ENCODE data around the gene PRRX2. TPM values are rescaled to one million over a fixed set of nuclear protein-coding genes. Genes with fewer than 3 reads are reported as not detected.

PRRX2 gene
- total and polyA plus RNA-seq, 12 donors: 0.21 to 3.0 (median 0.45) TPM

DNA sequence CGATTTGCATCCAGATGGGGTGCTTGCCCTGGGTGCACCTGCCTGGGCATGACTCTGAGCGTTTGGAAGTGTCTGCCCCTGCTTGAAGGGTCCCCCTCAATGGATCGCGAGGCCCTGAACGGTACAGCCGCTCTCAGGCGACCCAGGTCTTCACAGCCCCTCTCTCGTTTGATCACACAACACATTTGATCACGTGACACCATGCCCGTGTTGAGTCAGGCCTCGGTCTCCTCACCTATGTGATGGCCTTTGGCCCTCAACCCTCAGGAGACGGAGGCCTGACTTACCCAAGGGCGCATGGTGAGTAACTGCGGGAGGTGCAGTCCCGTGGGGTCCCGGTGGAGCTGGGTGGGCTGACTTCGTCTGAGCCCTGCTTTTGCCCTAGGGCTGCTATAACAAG, 20.5 kb upstream of the PRRX2 start:
- 76 to 77% methylated on average over 17 of the region's 17 CpGs for WGBS, 2 donors
- H3K27ac ChIP-seq: no peak overlapping the region
- no peaks in the 10 kb centered on the region for H3K27me3 ChIP-seq
- TF ChIP-seq, protein P1, sequence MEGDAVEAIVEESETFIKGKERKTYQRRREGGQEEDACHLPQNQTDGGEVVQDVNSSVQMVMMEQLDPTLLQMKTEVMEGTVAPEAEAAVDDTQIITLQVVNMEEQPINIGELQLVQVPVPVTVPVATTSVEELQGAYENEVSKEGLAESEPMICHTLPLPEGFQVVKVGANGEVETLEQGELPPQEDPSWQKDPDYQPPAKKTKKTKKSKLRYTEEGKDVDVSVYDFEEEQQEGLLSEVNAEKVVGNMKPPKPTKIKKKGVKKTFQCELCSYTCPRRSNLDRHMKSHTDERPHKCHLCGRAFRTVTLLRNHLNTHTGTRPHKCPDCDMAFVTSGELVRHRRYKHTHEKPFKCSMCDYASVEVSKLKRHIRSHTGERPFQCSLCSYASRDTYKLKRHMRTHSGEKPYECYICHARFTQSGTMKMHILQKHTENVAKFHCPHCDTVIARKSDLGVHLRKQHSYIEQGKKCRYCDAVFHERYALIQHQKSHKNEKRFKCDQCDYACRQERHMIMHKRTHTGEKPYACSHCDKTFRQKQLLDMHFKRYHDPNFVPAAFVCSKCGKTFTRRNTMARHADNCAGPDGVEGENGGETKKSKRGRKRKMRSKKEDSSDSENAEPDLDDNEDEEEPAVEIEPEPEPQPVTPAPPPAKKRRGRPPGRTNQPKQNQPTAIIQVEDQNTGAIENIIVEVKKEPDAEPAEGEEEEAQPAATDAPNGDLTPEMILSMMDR (IDR thresholded peaks at IDR 0.05): no peak
- peaks cover 14 to 23% (median 19%) of the 10 kb centered on the region in 9 donors for H3K4me1 ChIP-seq
- ATAC-seq: no peak
- no peaks in the 10 kb centered on the region for H3K9me3 ChIP-seq
- H3K36me3 ChIP-seq: peaks cover 0 to 3% (median 0%) of the 10 kb centered on the region in 9 donors
- H3K4me3 ChIP-seq: no peak overlapping the region
- intact Hi-C loops (cut with DNase I): loop anchor here (2.0 to 10.0 kb wide), 7 partner anchors 80 to 142 kb away; no protein-coding TSS in a partner anchor
- no peak for DNase-seq

DNA sequence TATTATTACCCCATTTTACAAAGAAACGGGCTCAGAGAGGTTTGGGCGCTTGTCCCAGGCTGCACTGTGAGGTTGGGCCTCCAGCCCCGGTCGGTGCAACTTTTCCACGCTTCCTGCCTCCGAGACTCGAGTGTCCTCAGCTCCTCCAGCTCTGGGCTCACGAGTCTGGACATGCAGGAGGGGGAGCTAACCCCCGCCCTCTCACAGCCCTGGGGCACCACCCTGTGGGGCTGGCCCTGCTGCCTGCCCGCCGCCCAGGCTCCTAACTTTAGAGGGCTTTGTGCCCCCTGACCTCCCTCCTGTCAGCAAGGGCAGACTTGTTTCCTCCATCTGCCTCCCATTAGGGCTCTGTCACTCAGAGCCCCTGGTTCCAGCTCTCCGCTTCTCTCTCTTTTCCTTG, 19.2 kb upstream of the PRRX2 start:
- DNase-seq (no peak), ATAC-seq (no peak)
- TF ChIP-seq, protein P1 (IDR thresholded peaks at IDR 0.05): no peak
- no peaks in the 10 kb centered on the region for H3K36me3 ChIP-seq
- no peak overlapping the region for H3K4me3 ChIP-seq
- H3K4me1 ChIP-seq: peaks cover under 1 to 9% (median 6%) of the 10 kb centered on the region in 9 donors
- no peaks in the 10 kb centered on the region for H3K9me3 ChIP-seq
- intact Hi-C loops (cut with DNase I): loop anchor here in 8 of 10 donors (5.0 to 10.0 kb wide), 3 partner anchors 79 to 141 kb away; no protein-coding TSS in a partner anchor
- WGBS, 2 donors: 77 to 86% methylated on average over 12 of the region's 12 CpGs
- H3K27me3 ChIP-seq: no peaks in the 10 kb centered on the region
- H3K27ac ChIP-seq: no peak overlapping the region

DNA sequence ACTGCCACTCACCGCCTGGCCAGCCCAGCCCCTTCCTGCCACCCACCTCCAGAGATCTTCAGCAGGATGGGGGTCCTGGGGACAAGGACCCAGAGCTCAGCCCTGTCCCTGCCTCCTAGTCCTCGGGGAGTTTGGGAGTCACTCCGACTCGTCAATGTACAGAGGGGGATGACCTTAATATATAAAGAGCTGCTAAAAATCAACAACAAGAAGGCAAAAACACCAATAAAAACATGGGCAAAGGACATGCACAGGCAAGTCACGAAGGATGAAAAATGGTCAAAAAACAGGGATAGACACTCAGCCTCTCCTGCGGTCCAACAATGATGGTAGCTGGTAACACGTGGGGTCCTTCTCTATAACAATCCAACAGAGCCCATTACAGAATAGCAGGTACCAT, 18.8 kb upstream of the PRRX2 start:
- no peaks in the 10 kb centered on the region for H3K27me3 ChIP-seq
- H3K4me3 ChIP-seq: no peak overlapping the region
- no peak for ATAC-seq
- no peaks in the 10 kb centered on the region for H3K36me3 ChIP-seq
- intact Hi-C loops (cut with DNase I): loop anchor here in 8 of 10 donors (5.0 to 10.0 kb wide), 3 partner anchors 78 to 141 kb away; no protein-coding TSS in a partner anchor
- no peak for DNase-seq
- WGBS, 2 donors: 94 to 95% methylated on average over 7 of the region's 7 CpGs
- TF ChIP-seq, protein P1 (IDR thresholded peaks at IDR 0.05): no peak
- H3K27ac ChIP-seq: no peak overlapping the region
- H3K9me3 ChIP-seq: no peaks in the 10 kb centered on the region
- peaks cover 0 to 7% (median 3%) of the 10 kb centered on the region in 9 donors for H3K4me1 ChIP-seq

DNA sequence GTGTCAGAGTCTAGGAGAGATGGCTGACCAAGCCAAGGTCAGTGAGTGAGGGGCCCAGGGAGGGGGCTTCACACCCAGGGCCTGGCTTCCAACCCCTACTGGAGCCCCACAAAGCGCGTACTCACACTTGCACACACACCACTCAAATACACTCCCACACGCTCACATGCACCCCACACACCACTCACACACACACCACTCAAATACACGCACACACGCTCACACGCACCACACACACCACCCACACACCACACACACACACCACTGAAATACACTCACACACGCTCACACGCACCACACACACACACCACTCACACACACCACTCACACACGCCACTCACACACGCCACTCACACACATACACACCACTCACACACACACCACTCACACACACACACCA, 17.8 kb upstream of the PRRX2 start:
- Histone ChIP-seq H3K36me3 (no peaks in the 10 kb centered on the region), H3K9me3 (no peaks in the 10 kb centered on the region), H3K4me1 (peaks cover 0 to 2% (median 0%) of the 10 kb centered on the region in 9 donors), H3K27me3 (no peaks in the 10 kb centered on the region), H3K27ac (no peak overlapping the region), H3K4me3 (no peak overlapping the region)
- DNase-seq (no peak), ATAC-seq (no peak)
- TF ChIP-seq, protein P1 (IDR thresholded peaks at IDR 0.05): no peak
- WGBS, 2 donors: 90 to 91% methylated on average over 10 of the region's 10 CpGs
- intact Hi-C loops (cut with DNase I): loop anchor here in 8 of 10 donors (5.0 to 10.0 kb wide), 3 partner anchors 77 to 140 kb away; no protein-coding TSS in a partner anchor
